Measurements from ENCODE around the gene OBP2A.

DNA sequence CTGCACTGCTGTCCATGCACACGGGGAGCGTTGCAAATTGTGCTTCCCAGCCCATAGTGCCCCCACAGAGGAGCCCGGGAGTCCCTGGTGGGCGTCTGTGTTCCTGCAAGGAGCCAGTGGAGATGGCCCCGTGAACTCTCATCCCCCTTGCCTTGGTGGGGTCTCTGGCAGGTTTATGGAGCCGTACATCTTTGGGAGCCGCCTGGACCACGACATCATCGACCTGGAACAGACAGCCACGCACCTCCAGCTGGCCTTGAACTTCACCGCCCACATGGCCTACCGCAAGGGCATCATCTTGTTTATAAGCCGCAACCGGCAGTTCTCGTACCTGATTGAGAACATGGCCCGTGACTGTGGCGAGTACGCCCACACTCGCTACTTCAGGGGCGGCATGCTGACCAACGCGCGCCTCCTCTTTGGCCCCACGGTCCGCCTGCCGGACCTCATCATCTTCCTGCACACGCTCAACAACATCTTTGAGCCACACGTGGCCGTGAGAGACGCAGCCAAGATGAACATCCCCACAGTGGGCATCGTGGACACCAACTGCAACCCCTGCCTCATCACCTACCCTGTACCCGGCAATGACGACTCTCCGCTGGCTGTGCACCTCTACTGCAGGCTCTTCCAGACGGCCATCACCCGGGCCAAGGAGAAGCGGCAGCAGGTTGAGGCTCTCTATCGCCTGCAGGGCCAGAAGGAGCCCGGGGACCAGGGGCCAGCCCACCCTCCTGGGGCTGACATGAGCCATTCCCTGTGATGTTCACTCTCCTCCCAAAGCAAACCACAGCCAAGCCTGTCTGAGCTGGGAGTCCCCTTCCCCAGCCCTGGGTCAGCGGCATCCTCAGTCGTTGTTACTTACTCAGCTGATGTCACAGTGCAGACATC lies 42.3 kb upstream of the OBP2A start:
- TF ChIP-seq, protein P1, sequence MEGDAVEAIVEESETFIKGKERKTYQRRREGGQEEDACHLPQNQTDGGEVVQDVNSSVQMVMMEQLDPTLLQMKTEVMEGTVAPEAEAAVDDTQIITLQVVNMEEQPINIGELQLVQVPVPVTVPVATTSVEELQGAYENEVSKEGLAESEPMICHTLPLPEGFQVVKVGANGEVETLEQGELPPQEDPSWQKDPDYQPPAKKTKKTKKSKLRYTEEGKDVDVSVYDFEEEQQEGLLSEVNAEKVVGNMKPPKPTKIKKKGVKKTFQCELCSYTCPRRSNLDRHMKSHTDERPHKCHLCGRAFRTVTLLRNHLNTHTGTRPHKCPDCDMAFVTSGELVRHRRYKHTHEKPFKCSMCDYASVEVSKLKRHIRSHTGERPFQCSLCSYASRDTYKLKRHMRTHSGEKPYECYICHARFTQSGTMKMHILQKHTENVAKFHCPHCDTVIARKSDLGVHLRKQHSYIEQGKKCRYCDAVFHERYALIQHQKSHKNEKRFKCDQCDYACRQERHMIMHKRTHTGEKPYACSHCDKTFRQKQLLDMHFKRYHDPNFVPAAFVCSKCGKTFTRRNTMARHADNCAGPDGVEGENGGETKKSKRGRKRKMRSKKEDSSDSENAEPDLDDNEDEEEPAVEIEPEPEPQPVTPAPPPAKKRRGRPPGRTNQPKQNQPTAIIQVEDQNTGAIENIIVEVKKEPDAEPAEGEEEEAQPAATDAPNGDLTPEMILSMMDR (IDR thresholded peaks at IDR 0.05; ENCODE audit: control extremely low read depth in 1 of 3, insufficient read depth in 1 of 3, low read depth in 1 of 3, low read length in 3 of 3): no peak
- no peak for TF ChIP-seq EP300 (IDR thresholded peaks at IDR 0.05; ENCODE audit: borderline replicate concordance in 1 of 2, low read depth in 2 of 2, low read length in 2 of 2)
- no peak for TF ChIP-seq FOSL1 (IDR thresholded peaks at IDR 0.05; ENCODE audit: insufficient read depth, low read depth, low read length)
- no peak for TF ChIP-seq GTF2F1 (IDR thresholded peaks at IDR 0.05; ENCODE audit: borderline replicate concordance, low read depth, low read length)
- TF ChIP-seq MAFK (IDR thresholded peaks at IDR 0.05; ENCODE audit: low read depth, low read length): no peak
- TF ChIP-seq KDM1A (IDR thresholded peaks at IDR 0.05; ENCODE audit: borderline replicate concordance, low read length): no peak
- no peak for TF ChIP-seq JUND (IDR thresholded peaks at IDR 0.05; ENCODE audit: low read length)
- TF ChIP-seq ZNF274 (IDR thresholded peaks at IDR 0.05; ENCODE audit: borderline replicate concordance, extremely low read depth, low read length): no peak

All from H1 (cell line).